Omental fat pad (tissue), 4 donors: ENCODE results near the gene KCNQ1OT1. TPM values are rescaled to one million over a fixed set of nuclear protein-coding genes. Genes with fewer than 3 reads are reported as not detected.

ENCODE experiments used
- ATAC-seq: fragments of 150-250 bp; one replicate; pipeline ENCODE4 v1.9.1; 2016; ENCODE audit warnings: mild to moderate bottlenecking, moderate library complexity; ENCODE audit not compliant: low FRiP score
- DNase-seq: peaks from one replicate; pipeline ENCODE4 v3.0.0-alpha.2; 2019; ENCODE audit warnings: low spot score
- CTCF ChIP-seq, 3 donors: fragments of 450-650 bp; IDR thresholded peaks; one replicate each; pipeline ENCODE4 v1.5.1; 2016 to 2017; ENCODE audit warnings: antibody characterized with exemption in 3 of 3, mild to moderate bottlenecking in 3 of 3, moderate library complexity in 2 of 3
- total RNA-seq, 4 donors: library from RNA; depleted of rRNA; stranded (reverse); fragments of >200 nt; gene quantifications; one replicate each; pipeline ENCODE4 v1.1.0, GENCODE V29; 2016

KCNQ1OT1 gene
- total RNA-seq, 4 donors from 2014 or later, result 3.4 to 9.7 (median 6.2) TPM

- no peak for TF ChIP-seq CTCF (IDR thresholded peaks at IDR 0.05)
- DNase-seq (no peak), ATAC-seq (no peak)
These were observed 77.9 kb downstream of the KCNQ1OT1 start for GRCh38 chr11:2621894-2622293.

- no peak for TF ChIP-seq CTCF (IDR thresholded peaks at IDR 0.05)
- ATAC-seq (no peak), DNase-seq (no peak)
These were observed 86.8 kb downstream of the KCNQ1OT1 start for GRCh38 chr11:2612884-2613571.

GRCh38 chr11:2609345-2609744, 90.4 kb downstream of the KCNQ1OT1 start:
- no peak for ATAC-seq
- no peak for TF ChIP-seq CTCF (IDR thresholded peaks at IDR 0.05)
- DNase-seq, result no peak

- DNase-seq, result no peak
- ATAC-seq, result no peak
- TF ChIP-seq CTCF (IDR thresholded peaks at IDR 0.05), result no peak
These were observed 100.1 kb downstream of the KCNQ1OT1 start for GRCh38 chr11:2599561-2600189.

GRCh38 chr11:2595204-2595603, 104.6 kb downstream of the KCNQ1OT1 start:
- DNase-seq (no peak), ATAC-seq (no peak)
- no peak for TF ChIP-seq CTCF (IDR thresholded peaks at IDR 0.05)

- no peak for ATAC-seq
- DNase-seq, result no peak
- TF ChIP-seq CTCF (IDR thresholded peaks at IDR 0.05), result no peak
These were observed 105.5 kb downstream of the KCNQ1OT1 start for GRCh38 chr11:2594267-2594666.

GRCh38 chr11:2593393-2593950, 106.3 kb downstream of the KCNQ1OT1 start:
- TF ChIP-seq CTCF (IDR thresholded peaks at IDR 0.05), result no peak
- no peak for DNase-seq
- ATAC-seq, result no peak
